ENCODE data around the gene CYP46A1.

CYP46A1 gene

DNA sequence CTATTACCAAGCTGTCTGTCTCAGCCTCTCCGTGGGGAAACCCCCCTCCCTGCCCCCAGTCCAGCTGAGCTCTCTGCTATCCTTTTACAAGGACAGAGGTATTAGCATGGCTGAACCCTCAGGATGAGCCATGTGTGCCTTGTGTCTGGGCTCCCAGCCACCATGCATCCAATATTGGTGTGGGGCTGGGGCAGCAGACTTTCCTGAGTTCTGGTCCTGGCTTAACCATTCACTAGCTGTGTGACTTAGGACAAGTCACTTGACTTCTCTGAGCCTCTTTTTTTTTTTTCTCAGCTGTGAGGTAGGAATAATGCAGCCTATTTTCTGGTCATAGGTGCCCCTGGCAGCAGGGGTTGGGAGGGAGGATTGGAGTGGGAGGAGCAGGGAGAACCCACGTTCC lies 17.1 kb upstream of the CYP46A1 start:
- Histone ChIP-seq H3K79me2 (ENCODE audit: insufficient read depth, low read depth) (no peaks in the 10 kb centered on the region), H3K27ac (no peak overlapping the region), H2AFZ (ENCODE audit: low read depth) (no peak overlapping the region), H4K20me1 (ENCODE audit: insufficient read depth) (no peaks in the 10 kb centered on the region), H3K9ac (no peak overlapping the region), H3K4me1 (ENCODE audit: low read depth, poor library complexity, severe bottlenecking) (peaks cover 15% of the 10 kb centered on the region), H3K36me3 (ENCODE audit: insufficient read depth) (no peaks in the 10 kb centered on the region), H3K4me3 (IDR thresholded peaks at IDR 0.05; ENCODE audit: insufficient read depth, low read depth, low read length) (no peak overlapping the region), H3K4me2 (no peak overlapping the region), H3K27me3 (ENCODE audit: insufficient read depth, low read depth) (no peaks in the 10 kb centered on the region)
- TF ChIP-seq, protein P1, sequence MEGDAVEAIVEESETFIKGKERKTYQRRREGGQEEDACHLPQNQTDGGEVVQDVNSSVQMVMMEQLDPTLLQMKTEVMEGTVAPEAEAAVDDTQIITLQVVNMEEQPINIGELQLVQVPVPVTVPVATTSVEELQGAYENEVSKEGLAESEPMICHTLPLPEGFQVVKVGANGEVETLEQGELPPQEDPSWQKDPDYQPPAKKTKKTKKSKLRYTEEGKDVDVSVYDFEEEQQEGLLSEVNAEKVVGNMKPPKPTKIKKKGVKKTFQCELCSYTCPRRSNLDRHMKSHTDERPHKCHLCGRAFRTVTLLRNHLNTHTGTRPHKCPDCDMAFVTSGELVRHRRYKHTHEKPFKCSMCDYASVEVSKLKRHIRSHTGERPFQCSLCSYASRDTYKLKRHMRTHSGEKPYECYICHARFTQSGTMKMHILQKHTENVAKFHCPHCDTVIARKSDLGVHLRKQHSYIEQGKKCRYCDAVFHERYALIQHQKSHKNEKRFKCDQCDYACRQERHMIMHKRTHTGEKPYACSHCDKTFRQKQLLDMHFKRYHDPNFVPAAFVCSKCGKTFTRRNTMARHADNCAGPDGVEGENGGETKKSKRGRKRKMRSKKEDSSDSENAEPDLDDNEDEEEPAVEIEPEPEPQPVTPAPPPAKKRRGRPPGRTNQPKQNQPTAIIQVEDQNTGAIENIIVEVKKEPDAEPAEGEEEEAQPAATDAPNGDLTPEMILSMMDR (conservative IDR thresholded peaks at IDR 0.05; ENCODE audit: low read depth, low read length) = no peak

DNA sequence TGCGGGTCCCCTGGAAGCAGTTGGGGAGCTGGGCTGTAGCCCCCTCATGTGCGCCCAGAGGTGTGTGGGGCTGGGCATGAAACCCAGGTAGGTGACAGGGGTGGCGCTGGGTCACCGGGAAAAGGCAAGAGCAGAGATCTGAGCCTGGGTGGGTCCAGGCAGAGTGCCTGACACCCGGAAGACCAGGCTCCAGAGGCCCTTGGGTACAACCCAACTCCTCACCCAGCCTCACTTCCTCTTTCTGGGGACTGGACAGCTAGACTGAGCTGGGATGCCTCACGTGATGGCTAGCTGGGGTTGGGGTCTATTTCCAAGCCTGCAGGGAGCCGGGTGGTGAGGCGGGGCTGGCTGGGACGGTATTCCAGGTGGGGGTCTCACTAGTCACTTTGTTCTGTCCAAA lies 16.3 kb upstream of the CYP46A1 start:
- Histone ChIP-seq H3K4me2 (no peak overlapping the region), H3K27me3 (ENCODE audit: insufficient read depth, low read depth) (no peaks in the 10 kb centered on the region)

DNA sequence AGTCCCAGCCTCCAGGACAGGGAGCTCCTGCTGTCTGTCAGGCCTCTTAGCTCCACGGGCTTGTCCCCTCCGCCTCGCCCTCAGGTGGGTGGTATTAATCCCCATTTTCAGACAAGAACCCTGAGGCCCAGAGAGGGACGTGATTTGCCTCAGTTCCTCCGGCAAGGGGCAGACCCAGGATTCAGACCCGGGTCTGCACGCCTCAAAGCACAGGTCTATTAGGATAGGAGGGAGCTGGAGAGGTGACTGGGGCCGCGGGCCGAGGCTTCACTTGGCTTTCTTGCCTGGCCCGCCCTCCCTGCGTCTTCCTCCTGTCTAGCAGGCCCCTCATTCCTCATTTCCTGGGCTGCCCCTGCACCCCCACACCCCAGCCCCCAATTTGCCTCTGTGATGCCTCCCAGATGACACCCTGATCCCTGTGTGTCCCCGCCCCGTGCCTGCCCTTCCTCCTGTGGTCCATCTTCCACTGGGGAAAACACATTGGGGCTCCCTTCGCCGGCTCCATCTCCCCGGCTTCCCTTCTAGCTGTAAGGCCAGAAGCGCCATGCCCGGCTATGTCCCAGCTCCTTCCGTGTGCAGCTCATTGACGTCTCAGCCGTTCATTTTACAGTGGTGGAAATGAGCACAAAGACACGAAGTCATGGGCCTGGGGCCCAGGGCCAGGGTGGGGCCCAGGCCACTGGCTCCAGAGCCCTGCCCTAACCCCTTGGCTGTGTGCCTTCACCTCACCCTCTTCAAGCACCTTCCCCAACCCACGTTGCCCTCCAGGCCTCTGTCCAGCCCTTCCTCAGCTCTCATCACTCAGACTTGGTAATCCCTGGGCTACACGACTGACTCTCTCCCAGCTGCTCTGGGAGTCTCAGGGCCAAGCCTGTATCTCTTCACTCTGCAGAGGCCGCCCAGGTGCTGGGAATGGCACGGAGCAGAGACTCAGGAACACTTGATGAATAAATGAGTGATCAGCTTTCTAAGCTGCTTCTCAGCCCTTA lies 15.5 kb upstream of the CYP46A1 start:
- TF ChIP-seq, protein P1 (conservative IDR thresholded peaks at IDR 0.05; ENCODE audit: low read depth, low read length) = no peak
- no peaks in the 10 kb centered on the region for H3K79me2 ChIP-seq (ENCODE audit: insufficient read depth, low read depth)
- H3K4me1 ChIP-seq (ENCODE audit: low read depth, poor library complexity, severe bottlenecking) = peaks cover 25% of the 10 kb centered on the region
- no peak overlapping the region for H3K27ac ChIP-seq
- no peak overlapping the region for H3K4me2 ChIP-seq
- H3K36me3 ChIP-seq (ENCODE audit: insufficient read depth) = no peaks in the 10 kb centered on the region
- no peak overlapping the region for H3K4me3 ChIP-seq (IDR thresholded peaks at IDR 0.05; ENCODE audit: insufficient read depth, low read depth, low read length)
- no peaks in the 10 kb centered on the region for H3K27me3 ChIP-seq (ENCODE audit: insufficient read depth, low read depth)
- H2AFZ ChIP-seq (ENCODE audit: low read depth) = no peak overlapping the region
- H3K9ac ChIP-seq = no peak overlapping the region
- no peaks in the 10 kb centered on the region for H4K20me1 ChIP-seq (ENCODE audit: insufficient read depth)

More for the DNA sequence above, 16.3 kb upstream of the CYP46A1 start:
- no peak overlapping the region for H3K9ac ChIP-seq
- TF ChIP-seq, protein P1 (conservative IDR thresholded peaks at IDR 0.05; ENCODE audit: low read depth, low read length) = no peak
- peaks cover 23% of the 10 kb centered on the region for H3K4me1 ChIP-seq (ENCODE audit: low read depth, poor library complexity, severe bottlenecking)
- no peak overlapping the region for H2AFZ ChIP-seq (ENCODE audit: low read depth)
- H3K27ac ChIP-seq = no peak overlapping the region
- no peak overlapping the region for H3K4me3 ChIP-seq (IDR thresholded peaks at IDR 0.05; ENCODE audit: insufficient read depth, low read depth, low read length)
- no peaks in the 10 kb centered on the region for H3K36me3 ChIP-seq (ENCODE audit: insufficient read depth)
- H3K79me2 ChIP-seq (ENCODE audit: insufficient read depth, low read depth) = no peaks in the 10 kb centered on the region
- no peaks in the 10 kb centered on the region for H4K20me1 ChIP-seq (ENCODE audit: insufficient read depth)

DNA sequence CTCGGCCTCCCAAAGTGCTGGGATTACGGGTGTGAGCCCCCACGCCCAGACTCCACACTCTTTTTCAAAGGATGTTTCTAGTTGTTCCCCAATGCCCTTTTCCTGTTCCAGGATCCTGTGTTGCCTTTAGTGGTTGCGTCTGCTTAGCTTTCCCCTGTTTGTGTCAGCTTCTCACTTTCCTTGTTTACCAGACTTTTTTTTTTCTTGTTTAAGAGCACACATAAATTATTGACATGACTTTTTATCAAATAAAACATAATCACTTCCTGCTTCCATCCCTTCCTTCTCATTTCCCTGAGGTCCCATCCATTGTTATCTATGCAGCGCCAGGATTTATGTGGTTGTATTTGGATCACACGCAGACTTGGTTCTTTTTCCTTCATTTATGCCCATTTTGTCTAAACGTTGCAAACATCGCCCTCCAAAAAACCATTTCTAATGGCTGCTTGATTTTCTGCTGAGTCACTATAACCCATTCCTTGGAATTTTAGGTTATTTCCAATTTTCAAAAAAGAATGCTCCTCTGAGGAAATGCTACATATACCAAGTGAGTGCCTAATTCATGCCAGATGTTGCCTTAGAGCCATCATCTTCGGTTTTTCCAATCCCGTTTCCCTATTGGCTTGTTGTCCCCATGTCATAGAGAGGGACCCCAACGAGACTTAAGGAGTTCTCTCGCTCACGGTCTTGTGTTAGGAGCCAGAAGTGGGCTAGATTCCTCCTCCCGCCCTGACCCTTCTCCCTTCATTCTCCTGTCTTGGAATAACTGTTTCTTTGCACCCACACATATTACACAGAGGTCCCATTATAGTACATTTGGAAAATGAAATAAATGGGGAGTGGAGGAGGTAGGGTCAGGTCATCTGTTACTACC lies 13.5 kb upstream of the CYP46A1 start:
- H3K9ac ChIP-seq = no peak overlapping the region

More for the DNA sequence above, 13.5 kb upstream of the CYP46A1 start:
- Histone ChIP-seq H4K20me1 (ENCODE audit: insufficient read depth) (no peaks in the 10 kb centered on the region), H3K27me3 (ENCODE audit: insufficient read depth, low read depth) (no peaks in the 10 kb centered on the region), H3K79me2 (ENCODE audit: insufficient read depth, low read depth) (no peaks in the 10 kb centered on the region), H2AFZ (ENCODE audit: low read depth) (no peak overlapping the region), H3K4me1 (ENCODE audit: low read depth, poor library complexity, severe bottlenecking) (peaks cover 36% of the 10 kb centered on the region), H3K4me3 (IDR thresholded peaks at IDR 0.05; ENCODE audit: insufficient read depth, low read depth, low read length) (no peak overlapping the region), H3K27ac (no peak overlapping the region; the same call in 1 of the 2 replicates), H3K36me3 (ENCODE audit: insufficient read depth) (no peaks in the 10 kb centered on the region), H3K4me2 (no peak overlapping the region)
- TF ChIP-seq, protein P1 (conservative IDR thresholded peaks at IDR 0.05; ENCODE audit: low read depth, low read length) = no peak

Measured in KMS-11 (cell line).